HEK293T (cell line): ENCODE data around the gene KAT6B.

Experiments
- ARNT ChIP-seq: fragments of 450-650 bp; IDR thresholded peaks from 2 replicates; pipeline ENCODE4 v1.6.1; 2017; ENCODE audit warnings: mild to moderate bottlenecking
- BHLHE40 ChIP-seq: fragments of 450-650 bp; IDR thresholded peaks from 2 replicates; pipeline ENCODE4 v1.6.1; 2016; ENCODE audit warnings: mild to moderate bottlenecking, moderate library complexity, borderline replicate concordance
- CTBP1 ChIP-seq: fragments of 450-650 bp; IDR thresholded peaks from 2 replicates; pipeline ENCODE4 v1.6.1; 2016; ENCODE audit warnings: borderline replicate concordance
- ELF4 ChIP-seq: fragments of 450-650 bp; IDR thresholded peaks from 2 replicates; pipeline ENCODE4 v1.6.1; 2017; ENCODE audit warnings: antibody characterized with exemption
- FOXA1 ChIP-seq: fragments of 450-650 bp; IDR thresholded peaks from 2 replicates; pipeline ENCODE4 v1.6.1; 2016; ENCODE audit warnings: mild to moderate bottlenecking
- FOXK2 ChIP-seq: fragments of 450-650 bp; IDR thresholded peaks from 2 replicates; pipeline ENCODE4 v1.6.1; 2016; ENCODE audit warnings: mild to moderate bottlenecking
- FOXM1 ChIP-seq: fragments of 450-650 bp; IDR thresholded peaks from 2 replicates; pipeline ENCODE4 v1.6.1; 2017; ENCODE audit warnings: mild to moderate bottlenecking, borderline replicate concordance
- HDGF ChIP-seq: fragments of 450-650 bp; IDR thresholded peaks from 2 replicates; pipeline ENCODE4 v1.6.1; 2017; ENCODE audit warnings: antibody characterized with exemption, borderline replicate concordance
- NFRKB ChIP-seq: fragments of 450-650 bp; IDR thresholded peaks from 2 replicates; pipeline ENCODE4 v1.6.1; 2016; ENCODE audit warnings: mild to moderate bottlenecking, moderate library complexity
- SP1 ChIP-seq: fragments of 450-650 bp; IDR thresholded peaks from 2 replicates; pipeline ENCODE4 v1.6.1; 2017
- SUZ12 ChIP-seq: fragments of 450-650 bp; IDR thresholded peaks from 2 replicates; pipeline ENCODE4 v1.6.1; 2016; ENCODE audit warnings: mild to moderate bottlenecking
- TARDBP ChIP-seq: fragments of 450-650 bp; IDR thresholded peaks from 2 replicates; pipeline ENCODE4 v1.6.1; 2016
- ZNF384 ChIP-seq: fragments of 450-650 bp; IDR thresholded peaks from 2 replicates; pipeline ENCODE4 v1.6.1; 2016
- TF ChIP-seq, protein P1 (sequence below): fragments of 450-650 bp; IDR thresholded peaks from 2 replicates; pipeline ENCODE4 v1.6.1; 2016

GRCh38 chr10:74982634-74982982 is 156.2 kb downstream of the KAT6B start:
- TF ChIP-seq SP1 = no peak
- no peak for TF ChIP-seq SUZ12
- no peak for TF ChIP-seq NFRKB
- no peak for TF ChIP-seq FOXM1
- TF ChIP-seq ZNF384 = no peak
- no peak for TF ChIP-seq FOXK2
- TF ChIP-seq CTBP1 = no peak
- TF ChIP-seq ELF4 = no peak
- TF ChIP-seq FOXA1 = no peak
- TF ChIP-seq BHLHE40 = no peak
- TF ChIP-seq, protein P1, sequence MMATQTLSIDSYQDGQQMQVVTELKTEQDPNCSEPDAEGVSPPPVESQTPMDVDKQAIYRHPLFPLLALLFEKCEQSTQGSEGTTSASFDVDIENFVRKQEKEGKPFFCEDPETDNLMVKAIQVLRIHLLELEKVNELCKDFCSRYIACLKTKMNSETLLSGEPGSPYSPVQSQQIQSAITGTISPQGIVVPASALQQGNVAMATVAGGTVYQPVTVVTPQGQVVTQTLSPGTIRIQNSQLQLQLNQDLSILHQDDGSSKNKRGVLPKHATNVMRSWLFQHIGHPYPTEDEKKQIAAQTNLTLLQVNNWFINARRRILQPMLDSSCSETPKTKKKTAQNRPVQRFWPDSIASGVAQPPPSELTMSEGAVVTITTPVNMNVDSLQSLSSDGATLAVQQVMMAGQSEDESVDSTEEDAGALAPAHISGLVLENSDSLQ = no peak
- no peak for TF ChIP-seq TARDBP
- no peak for TF ChIP-seq ARNT
- no peak for TF ChIP-seq HDGF
